Neutrophil (primary cell): ENCODE measurements around the gene DVL1.

Experiments
- H3K27ac ChIP-seq: fragments of 200-600 bp; sonication (generic); 2 replicates; pipeline ENCODE4 v1.5.1; 2016; ENCODE audit warnings: mild to moderate bottlenecking, moderate library complexity
- H3K27me3 ChIP-seq: fragments of 200-600 bp; sonication (generic); 2 replicates; pipeline ENCODE4 v1.6.0; 2016; ENCODE audit warnings: mild to moderate bottlenecking
- H3K36me3 ChIP-seq: fragments of 200-600 bp; sonication (generic); 2 replicates; pipeline ENCODE4 v1.5.1; 2017
- H3K4me1 ChIP-seq, 2 experiments: fragments of 200-600 bp in 1 of 2; sonication (generic) in 1 of 2; 1 replicate in 1 of 2; 2 replicates in 1 of 2; pipeline versions ENCODE4 v1.5.1 to v1.6.1; 2013 to 2016; ENCODE audit warnings: low read depth in 1 of 2, low read length in 1 of 2, mild to moderate bottlenecking in 1 of 2, moderate library complexity in 1 of 2; ENCODE audit not compliant: control insufficient read depth in 1 of 2, insufficient read depth in 1 of 2
- H3K4me3 ChIP-seq, 2 experiments: fragments of 200-600 bp in 1 of 2; sonication (generic) in 1 of 2; 1 replicate in 1 of 2; 2 replicates in 1 of 2; pipeline ENCODE4 v1.5.1; 2013 to 2016; ENCODE audit warnings: low read depth in 1 of 2, low read length in 1 of 2, mild to moderate bottlenecking in 1 of 2, moderate library complexity in 1 of 2
- H3K9me3 ChIP-seq: fragments of 200-600 bp; sonication (generic); 2 replicates; pipeline ENCODE4 v1.5.1; 2016
- CTCF ChIP-seq: fragments of 200-600 bp; sonication (generic); IDR thresholded peaks from 2 replicates; pipeline ENCODE4 v1.5.1; 2016; ENCODE audit warnings: antibody characterized with exemption

The DVL1 gene

GRCh38 chr1:1312450-1313314 lies 36.5 kb downstream of the DVL1 start:
- Histone ChIP-seq H3K4me3 (no peak overlapping the region), H3K36me3 (peaks cover 71% of the 10 kb centered on the region), H3K9me3 (no peaks in the 10 kb centered on the region)

GRCh38 chr1:1311107-1312104 lies 37.8 kb downstream of the DVL1 start:
- H3K36me3 ChIP-seq = peaks cover 64% of the 10 kb centered on the region
- H3K27ac ChIP-seq = no peak overlapping the region
- no peaks in the 10 kb centered on the region for H3K9me3 ChIP-seq
- H3K27me3 ChIP-seq = peaks cover 4% of the 10 kb centered on the region
- TF ChIP-seq CTCF = no peak
- no peak overlapping the region for H3K4me3 ChIP-seq
- H3K4me1 ChIP-seq = peaks cover 19 to 22% of the 10 kb centered on the region in 2 experiments

More at GRCh38 chr1:1312450-1313314, 36.5 kb downstream of the DVL1 start:
- Histone ChIP-seq H3K27me3 (peaks cover 4% of the 10 kb centered on the region), H3K27ac (no peak overlapping the region), H3K4me1 (peaks cover 9 to 12% of the 10 kb centered on the region in 2 experiments)
- TF ChIP-seq CTCF = no peak

GRCh38 chr1:1310476-1311053 lies 38.7 kb downstream of the DVL1 start:
- TF ChIP-seq CTCF = no peak
- H3K9me3 ChIP-seq = no peaks in the 10 kb centered on the region
- H3K27me3 ChIP-seq = peaks cover 4% of the 10 kb centered on the region
- H3K4me1 ChIP-seq = peaks cover 28 to 31% of the 10 kb centered on the region in 2 experiments
- H3K36me3 ChIP-seq = peaks cover 56% of the 10 kb centered on the region
- no peak overlapping the region for H3K27ac ChIP-seq
- no peak overlapping the region for H3K4me3 ChIP-seq

GRCh38 chr1:1310109-1310385 lies 39.2 kb downstream of the DVL1 start:
- Histone ChIP-seq H3K4me3 (no peak overlapping the region), H3K36me3 (peaks cover 53% of the 10 kb centered on the region), H3K4me1 (peaks cover 33 to 36% of the 10 kb centered on the region in 2 experiments), H3K9me3 (no peaks in the 10 kb centered on the region), H3K27ac (no peak overlapping the region), H3K27me3 (peaks cover 4% of the 10 kb centered on the region)
- TF ChIP-seq CTCF = no peak
